Measurements from ENCODE around the gene TMBIM1. TPM values are rescaled to one million over a fixed set of nuclear protein-coding genes. Genes with fewer than 3 reads are reported as not detected.

The TMBIM1 gene
- total and polyA plus RNA-seq, 8 donors = 94.6 to 318 (median 129) TPM

DNA sequence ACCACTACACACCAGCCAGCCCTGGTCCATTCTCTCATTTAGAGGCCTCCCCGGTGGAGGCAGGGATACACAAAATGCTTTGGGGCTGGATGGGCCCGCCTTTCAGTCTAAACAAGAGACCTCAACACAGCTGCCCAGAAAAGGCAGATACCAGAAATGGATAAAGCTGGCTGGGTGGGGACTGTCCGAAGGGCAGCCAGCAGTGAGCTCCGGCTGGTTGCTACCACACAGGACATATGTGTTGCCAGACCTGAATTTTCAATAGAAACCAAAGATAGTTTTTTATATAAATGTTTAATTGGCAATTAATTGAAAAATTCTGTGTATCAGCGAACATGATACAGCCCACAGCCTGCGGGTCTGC, 30.1 kb downstream of the TMBIM1 start:
- Histone ChIP-seq H3K4me1 (peaks cover 76 to 99% (median 96%) of the 10 kb centered on the region in 4 donors), H3K27me3 (no peaks in the 10 kb centered on the region), H3K36me3 (peaks cover 24 to 48% (median 47%) of the 10 kb centered on the region in 4 donors), H3K9me3 (no peaks in the 10 kb centered on the region), H3K27ac (peak overlapping the region; percentile 60 to 89 (median 86)), H3K4me3 (peak overlapping the region in 1 of 4 donors; percentile 28)
- WGBS, 5 donors = 37 to 55% (median 48%) methylated on average over 6 of the region's 6 CpGs
- intact Hi-C loops (cut with DNase I; ENCODE audit: low total_unique reads) = loop anchor here (10.0 kb wide), 1 partner anchor 77 kb away; no protein-coding TSS in a partner anchor
- DNase-seq = no peak
- TF ChIP-seq POLR2AphosphoS5 (IDR thresholded peaks at IDR 0.05) (no peak), EP300 (IDR thresholded peaks at IDR 0.05) (no peak), POLR2A (IDR thresholded peaks at IDR 0.05) (no peak)
- TF ChIP-seq, protein P1, sequence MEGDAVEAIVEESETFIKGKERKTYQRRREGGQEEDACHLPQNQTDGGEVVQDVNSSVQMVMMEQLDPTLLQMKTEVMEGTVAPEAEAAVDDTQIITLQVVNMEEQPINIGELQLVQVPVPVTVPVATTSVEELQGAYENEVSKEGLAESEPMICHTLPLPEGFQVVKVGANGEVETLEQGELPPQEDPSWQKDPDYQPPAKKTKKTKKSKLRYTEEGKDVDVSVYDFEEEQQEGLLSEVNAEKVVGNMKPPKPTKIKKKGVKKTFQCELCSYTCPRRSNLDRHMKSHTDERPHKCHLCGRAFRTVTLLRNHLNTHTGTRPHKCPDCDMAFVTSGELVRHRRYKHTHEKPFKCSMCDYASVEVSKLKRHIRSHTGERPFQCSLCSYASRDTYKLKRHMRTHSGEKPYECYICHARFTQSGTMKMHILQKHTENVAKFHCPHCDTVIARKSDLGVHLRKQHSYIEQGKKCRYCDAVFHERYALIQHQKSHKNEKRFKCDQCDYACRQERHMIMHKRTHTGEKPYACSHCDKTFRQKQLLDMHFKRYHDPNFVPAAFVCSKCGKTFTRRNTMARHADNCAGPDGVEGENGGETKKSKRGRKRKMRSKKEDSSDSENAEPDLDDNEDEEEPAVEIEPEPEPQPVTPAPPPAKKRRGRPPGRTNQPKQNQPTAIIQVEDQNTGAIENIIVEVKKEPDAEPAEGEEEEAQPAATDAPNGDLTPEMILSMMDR (IDR thresholded peaks at IDR 0.05) = no peak

DNA sequence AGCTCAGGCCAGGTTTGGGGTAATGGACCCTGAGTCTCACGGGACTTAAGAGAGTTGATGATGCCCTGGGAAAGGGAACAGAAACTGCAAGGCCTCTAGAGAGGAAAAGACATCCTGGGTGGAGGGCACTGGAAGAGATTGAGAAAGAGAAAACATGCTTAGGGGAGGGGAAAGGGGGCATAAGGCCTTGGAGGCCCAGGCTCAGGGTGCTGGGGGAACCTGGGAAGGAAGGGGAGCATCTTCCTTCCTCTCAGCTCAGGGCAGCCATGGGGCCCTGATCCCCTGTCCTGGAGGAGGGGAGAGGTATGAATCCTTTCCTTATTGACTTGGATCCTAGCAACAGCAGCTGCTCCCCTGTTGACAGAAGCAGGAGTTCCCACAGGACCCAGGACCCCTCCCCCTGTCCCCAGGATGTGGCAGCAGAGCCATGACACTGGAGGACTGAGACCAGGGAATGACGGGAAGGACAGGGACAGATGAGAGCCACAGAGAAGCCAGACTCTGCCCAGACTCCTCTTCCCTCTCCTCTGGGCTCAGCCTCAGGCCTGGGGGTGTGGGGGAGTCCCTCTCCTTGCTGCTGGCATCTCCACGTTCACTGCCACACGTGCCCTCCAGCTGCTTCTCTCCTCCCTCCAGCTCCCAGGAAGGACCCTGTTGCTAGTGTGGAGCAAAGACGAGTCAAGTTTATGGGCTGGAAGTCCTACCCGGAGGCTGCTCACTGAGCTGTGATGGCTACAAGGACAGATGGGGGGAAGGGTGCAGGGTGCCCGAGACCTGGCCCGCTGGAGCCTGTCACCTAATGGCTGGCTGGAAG, 30.7 kb downstream of the TMBIM1 start:
- Histone ChIP-seq H3K36me3 (peaks cover 19 to 47% (median 45%) of the 10 kb centered on the region in 4 donors), H3K27ac (peak overlapping the region; percentile 60 to 89 (median 86)), H3K9me3 (no peaks in the 10 kb centered on the region), H3K4me1 (peaks cover 76 to 99% (median 92%) of the 10 kb centered on the region in 4 donors), H3K4me3 (peak overlapping the region in 1 of 4 donors; percentile 28), H3K27me3 (no peaks in the 10 kb centered on the region)
- 42 to 67% (median 54%) methylated on average over 8 of the region's 8 CpGs for WGBS, 5 donors
- peak in 1 of 2 donors; percentile 67 for DNase-seq
- TF ChIP-seq POLR2AphosphoS5 (IDR thresholded peaks at IDR 0.05) (no peak), EP300 (IDR thresholded peaks at IDR 0.05) (no peak), POLR2A (IDR thresholded peaks at IDR 0.05) (no peak)
- TF ChIP-seq, protein P1 (IDR thresholded peaks at IDR 0.05) = no peak
- intact Hi-C loops (cut with DNase I; ENCODE audit: low total_unique reads) = loop anchor here (10.0 kb wide), 1 partner anchor 77 kb away; no protein-coding TSS in a partner anchor

DNA sequence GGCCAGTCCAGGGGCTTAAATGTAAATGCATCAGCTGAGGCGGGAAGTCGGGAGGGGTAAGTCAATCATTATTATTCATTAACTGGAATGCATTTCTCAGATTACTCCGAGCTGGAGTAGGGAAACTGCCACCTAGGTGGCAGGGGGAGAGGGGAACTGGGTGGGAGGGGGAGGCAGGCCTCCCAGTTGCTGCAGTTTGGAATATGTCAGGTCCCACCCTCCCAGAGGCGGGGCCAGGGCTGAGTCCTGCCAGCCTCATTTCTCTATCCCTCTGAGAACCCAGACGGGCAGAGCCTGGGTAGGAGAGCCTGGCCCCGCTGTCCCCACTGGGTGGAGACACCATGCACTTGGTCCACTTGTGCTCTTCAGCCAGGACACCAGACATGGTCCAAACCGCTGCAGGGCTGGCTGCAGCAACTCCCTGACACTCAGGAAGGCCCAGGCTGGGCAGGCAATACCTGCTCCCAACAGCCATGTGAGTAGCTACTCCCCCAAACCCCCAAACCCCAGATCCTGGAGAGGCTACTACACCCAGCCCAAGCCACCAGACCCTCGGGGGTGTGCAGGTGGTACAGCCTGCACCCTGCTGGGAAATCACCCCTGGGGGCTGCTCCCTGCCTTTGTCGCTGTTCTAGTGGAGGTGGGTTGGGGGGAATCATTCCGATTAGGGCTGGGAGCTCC, 31.4 kb downstream of the TMBIM1 start, which contains the start of gene GPBAR1:
TSS of gene GPBAR1 (plus strand) at position 274 of the 681 bp plus-strand sequence. CDS start 1,710 bp downstream, outside the sequence.
- DNase-seq = peak; percentile 72 to 79
- Histone ChIP-seq H3K27me3 (no peaks in the 10 kb centered on the region), H3K27ac (peak within 1 kb of the TSS; percentile 62 to 89 (median 86)), H3K4me3 (peak within 1 kb of the TSS in 1 of 4 donors; percentile 24), H3K36me3 (peaks cover 16 to 47% (median 45%) of the 10 kb centered on the region in 4 donors), H3K4me1 (peaks cover 75 to 93% (median 85%) of the 10 kb centered on the region in 4 donors), H3K9me3 (no peaks in the 10 kb centered on the region)
- TF ChIP-seq, protein P1 (IDR thresholded peaks at IDR 0.05) = no peak
- TF ChIP-seq POLR2AphosphoS5 (IDR thresholded peaks at IDR 0.05) (peak in 2 of 3 donors; percentile 41 to 59), POLR2A (IDR thresholded peaks at IDR 0.05) (no peak), EP300 (IDR thresholded peaks at IDR 0.05) (no peak)
- 40 to 52% (median 45%) methylated on average over 8 to 10 of the region's 10 CpGs for WGBS, 5 donors
- intact Hi-C loops (cut with DNase I; ENCODE audit: low total_unique reads) = loop anchor here (10.0 kb wide), 1 partner anchor 76 kb away; no protein-coding TSS in a partner anchor

DNA sequence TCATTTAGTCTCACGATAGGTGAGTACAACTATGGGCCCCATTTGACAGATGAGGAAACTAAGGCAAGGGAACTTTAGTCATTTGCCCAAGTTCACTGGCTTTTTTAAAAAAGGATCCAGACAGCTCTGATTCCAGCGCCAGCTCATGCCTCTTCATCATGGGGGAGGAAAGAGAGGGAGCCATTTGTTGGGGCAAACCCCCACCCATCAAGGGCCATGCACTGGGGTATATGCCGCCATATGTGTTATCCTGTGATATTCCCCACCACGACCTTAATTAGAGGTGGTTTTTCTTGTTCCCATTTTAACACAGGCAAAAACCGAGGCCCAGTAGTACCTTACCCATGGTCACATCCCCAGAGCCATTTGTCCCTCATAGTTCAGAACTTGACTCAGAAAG, 32.1 kb downstream of the TMBIM1 start:
- TF ChIP-seq POLR2A (IDR thresholded peaks at IDR 0.05) (no peak), EP300 (IDR thresholded peaks at IDR 0.05) (no peak), POLR2AphosphoS5 (IDR thresholded peaks at IDR 0.05) (no peak)
- TF ChIP-seq, protein P1 (IDR thresholded peaks at IDR 0.05) = no peak

More for the DNA sequence above, 32.1 kb downstream of the TMBIM1 start:
- peaks cover 17 to 47% (median 45%) of the 10 kb centered on the region in 4 donors for H3K36me3 ChIP-seq
- DNase-seq = no peak
- 81 to 90% (median 83%) methylated on average over 5 of the region's 5 CpGs for WGBS, 5 donors
- H3K9me3 ChIP-seq = no peaks in the 10 kb centered on the region
- intact Hi-C loops (cut with DNase I; ENCODE audit: low total_unique reads) = loop anchor here (10.0 kb wide), 1 partner anchor 75 kb away; no protein-coding TSS in a partner anchor
- H3K27me3 ChIP-seq = no peaks in the 10 kb centered on the region
- H3K27ac ChIP-seq = peak overlapping the region; percentile 62 to 89 (median 86)
- H3K4me3 ChIP-seq = no peak overlapping the region
- peaks cover 67 to 86% (median 78%) of the 10 kb centered on the region in 4 donors for H3K4me1 ChIP-seq

Measured in stomach (tissue), 9 donors.